GM19351 (cell line): ENCODE data around the gene ZDHHC11B.
"Not testable (repeated sequence)": the region's sequence is repeated elsewhere in the genome, so short reads cannot be mapped to it uniquely, and the experiment has no call there.

Source experiments
- ATAC-seq: cut with Tn5 transposase; IDR thresholded peaks from one replicate; pipeline ENCODE4 v1.9.1; 2021; ENCODE audit warnings: mild to moderate bottlenecking, moderate library complexity; ENCODE audit not compliant: unreplicated experiment

ZDHHC11B gene

DNA sequence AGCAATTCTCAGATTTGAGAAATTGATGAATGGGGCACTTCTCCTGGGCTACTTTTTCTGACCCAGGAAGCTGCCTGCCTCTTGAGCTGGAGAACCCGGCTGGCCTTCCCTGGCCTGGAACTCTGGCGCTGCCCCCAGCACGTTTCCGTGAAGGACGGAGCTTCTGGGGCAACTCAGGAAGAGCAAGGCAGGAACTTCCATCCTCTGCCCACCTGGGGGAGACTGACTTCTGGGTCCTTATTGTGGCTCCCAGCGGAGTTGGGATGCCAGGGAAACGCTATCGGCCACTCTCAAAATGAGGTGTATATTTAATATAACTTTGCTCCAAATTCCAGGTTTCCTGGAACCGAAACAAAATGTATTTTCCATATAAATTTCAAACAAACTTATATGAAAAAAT lies 57.4 kb downstream of the ZDHHC11B start:
- not testable (repeated sequence) for ATAC-seq

DNA sequence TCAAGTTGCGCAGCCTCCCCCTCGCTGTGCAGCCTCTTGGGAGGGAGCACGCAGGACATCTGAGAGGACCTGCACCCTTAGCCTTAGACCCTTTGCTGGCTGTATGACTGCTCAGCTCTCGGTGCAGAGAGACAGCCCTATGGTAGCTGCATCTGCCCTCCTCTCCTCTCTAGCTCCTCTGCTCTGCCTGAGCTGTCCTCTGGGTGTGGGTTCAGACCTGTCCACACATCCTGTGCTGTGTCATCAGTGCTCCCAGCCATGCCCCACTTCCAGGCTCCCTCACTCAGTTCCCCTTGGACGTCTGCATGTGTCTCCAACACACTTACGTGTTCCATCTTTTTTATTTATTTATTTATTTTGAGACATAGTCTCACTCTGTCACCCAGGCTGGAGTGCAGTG lies 60.7 kb downstream of the ZDHHC11B start:
- not testable (repeated sequence) for ATAC-seq

DNA sequence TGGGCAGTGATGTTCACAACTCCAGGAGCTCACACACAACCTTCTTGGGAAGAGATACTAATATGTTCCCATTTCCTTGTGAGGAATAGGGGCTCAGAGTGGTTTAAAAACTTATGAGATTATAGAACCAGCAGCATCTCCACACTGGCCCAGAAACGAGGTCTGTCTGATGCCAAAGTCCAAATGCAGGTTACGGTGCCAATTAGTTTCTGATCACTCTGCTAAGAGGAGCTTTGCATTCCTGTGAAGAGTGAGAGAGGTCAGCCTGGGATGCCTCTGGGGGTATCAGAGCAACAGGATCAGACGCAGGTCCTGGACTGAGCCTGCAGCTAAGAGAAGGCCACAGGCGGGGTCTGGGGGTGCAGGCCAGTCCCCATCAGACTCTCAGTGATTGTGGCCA lies 61.2 kb downstream of the ZDHHC11B start:
- ATAC-seq, result not testable (repeated sequence)

DNA sequence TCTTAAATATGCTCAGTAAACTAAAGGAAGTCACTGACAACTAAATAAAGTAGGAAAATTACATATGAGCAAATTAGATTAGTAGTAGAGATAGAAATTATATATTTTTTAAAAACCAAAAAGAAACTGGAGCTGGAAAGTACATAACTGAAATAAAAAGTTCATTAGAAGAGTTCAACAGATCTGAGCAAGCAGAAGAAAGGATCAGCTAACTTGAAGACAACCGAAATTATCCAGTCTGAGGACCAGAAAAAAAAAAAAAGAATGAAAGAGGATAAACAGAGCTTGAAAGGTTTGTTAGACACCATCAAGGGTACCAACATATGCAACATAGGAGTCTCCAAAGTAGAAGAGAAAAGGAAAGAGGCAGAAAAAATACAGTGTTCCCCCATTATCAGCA lies 65.2 kb downstream of the ZDHHC11B start:
- not testable (repeated sequence) for ATAC-seq

DNA sequence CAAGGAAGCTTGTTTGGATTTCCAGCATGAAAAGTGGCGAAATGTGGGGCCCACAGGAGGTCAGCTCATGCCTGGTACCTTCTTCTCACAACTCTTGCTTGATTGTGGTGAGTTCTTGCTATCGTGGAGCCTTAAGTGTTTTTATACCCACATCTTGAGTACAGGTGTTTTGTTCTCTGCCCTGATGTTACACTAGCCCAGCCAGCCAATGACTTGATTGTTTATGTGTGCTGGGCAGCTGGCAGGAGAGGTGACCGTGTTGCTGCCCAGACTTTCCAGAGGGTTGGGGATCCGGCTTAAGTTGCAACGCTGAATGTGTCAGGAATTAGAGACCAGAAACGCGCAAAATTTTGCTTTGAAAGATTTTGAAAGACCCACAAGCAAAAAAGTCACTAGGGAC lies 67.4 kb downstream of the ZDHHC11B start:
- no peak for ATAC-seq

DNA sequence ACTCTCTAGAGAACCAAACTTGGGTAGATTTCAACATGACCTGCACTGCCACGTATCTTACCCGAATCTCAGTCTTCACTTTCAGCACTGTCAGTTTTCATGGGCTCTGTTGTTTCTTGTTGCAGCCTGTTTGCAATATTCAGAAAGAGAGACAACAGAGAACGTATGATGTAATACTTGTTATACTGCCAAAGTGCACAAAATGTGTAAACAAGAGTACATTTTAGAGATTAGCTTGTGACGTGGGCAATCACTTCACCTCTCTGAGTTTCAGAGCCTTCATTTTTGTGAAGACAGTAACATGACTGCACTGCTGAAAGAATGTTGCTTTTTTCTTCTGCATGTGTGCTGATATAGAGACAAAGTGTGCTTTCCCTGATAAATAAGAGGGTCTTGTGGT lies 67.8 kb downstream of the ZDHHC11B start:
- ATAC-seq, result not testable (repeated sequence)

DNA sequence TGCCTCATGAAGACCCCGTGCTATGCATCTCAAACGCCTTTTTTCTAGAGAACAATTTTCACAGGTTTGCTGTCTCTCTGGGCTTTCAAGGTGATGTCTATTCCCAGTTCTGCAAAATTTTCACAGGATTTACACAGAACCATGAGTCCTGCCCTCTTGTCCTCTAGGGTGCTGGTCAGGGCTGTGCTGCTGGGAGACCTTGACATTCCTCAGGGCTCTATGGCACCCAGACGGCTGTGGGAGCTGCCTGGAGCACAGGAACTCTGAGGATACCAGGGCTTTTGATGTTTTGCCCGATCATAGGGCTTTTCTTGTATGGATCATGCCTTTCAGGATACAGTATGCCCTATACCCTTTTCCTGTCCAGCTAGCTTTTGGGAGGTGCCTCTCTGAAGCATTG lies 68.9 kb downstream of the ZDHHC11B start:
- ATAC-seq, result not testable (repeated sequence)

DNA sequence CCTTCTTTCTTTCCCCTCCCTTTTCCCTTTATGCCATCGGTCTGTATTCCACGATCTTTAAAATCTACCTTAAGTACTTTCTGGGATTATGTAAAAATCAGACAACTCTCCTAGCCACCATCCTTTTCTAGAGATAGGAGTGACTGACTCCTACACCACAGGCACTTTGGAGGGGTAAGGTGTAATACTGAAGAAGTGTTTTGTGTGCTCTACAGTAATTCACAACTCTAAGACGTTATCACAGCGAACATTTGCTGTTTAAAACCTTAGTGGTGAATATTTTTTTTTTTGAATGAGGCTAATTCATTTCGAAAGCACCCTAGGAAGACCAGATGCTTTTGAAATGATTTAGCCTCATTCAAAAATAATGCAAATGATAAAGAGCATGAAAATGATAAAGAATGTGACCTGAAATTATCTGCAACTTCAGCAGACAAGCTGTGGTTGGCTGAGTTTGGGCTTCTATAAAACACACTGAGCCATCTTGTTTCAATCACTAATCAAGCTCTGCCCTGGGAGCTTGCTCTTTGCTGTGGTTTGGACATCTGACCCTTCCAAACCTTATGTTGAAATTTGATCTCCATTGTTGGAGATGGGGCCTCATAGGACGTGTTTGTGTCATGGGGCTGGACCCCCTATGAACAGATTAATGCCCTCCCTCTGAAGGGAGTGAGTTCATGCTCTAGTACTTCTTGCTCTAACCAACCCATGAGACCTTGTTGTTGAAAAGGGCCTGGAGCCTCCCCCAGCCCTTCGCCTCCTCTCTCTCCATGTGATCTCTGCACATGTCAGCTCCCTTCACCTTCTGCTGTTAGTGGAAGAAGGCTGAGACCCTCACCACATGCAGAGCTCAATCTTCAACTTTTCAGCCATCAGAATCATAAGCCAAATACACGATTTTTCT lies 70.1 kb downstream of the ZDHHC11B start:
- ATAC-seq, result not testable (repeated sequence)

DNA sequence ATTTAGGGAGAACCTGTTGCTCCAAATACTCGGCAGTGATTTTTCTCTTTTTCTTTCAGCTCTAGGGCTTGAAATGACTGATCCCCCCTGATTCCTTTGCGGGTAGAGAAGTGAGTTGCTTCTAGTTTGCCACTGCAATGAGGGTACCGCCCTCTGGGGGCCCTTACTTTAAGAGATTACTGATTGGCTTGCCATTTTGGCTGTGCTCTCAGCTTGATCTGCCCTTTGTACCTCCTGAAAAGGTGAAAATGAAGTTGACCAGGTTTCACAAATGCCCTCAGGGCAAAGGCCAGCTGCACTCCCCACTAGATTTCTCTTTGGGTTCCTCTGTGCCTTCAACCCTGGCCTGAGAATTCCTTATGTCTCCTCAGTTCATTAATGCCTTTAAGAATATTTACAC lies 70.8 kb downstream of the ZDHHC11B start:
- not testable (repeated sequence) for ATAC-seq

DNA sequence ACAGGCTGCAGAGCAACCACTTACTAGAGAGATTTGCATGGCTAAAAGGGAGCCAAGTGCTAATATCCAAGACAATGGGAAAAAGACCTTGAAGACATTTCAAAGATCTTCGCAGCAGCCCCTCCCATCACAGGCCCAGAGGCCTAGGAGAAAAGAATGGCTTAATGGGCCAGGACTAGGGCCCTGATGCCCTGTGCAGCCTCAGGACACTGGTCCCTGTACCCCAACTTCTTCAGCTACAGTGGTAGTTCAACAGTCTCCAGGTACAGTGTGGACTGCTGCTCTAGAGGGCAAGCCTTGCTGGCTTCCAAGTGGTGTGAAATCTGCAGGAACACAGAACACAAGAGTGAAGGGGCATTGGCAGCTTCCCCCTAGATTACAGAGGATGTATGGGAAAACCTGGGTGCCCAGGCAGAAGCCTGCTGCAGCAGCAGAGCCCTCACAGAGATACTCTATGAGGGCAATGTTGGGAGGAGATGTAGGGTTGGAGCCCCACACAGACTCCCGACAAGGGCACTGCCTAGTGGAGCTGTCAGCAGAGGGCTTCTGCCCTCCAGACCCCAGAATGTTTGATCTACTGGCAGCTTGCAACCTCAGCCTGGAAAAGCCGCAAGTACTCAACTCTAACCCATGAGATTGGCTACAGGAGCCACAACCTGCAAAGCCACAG lies 75.5 kb downstream of the ZDHHC11B start:
- ATAC-seq, result not testable (repeated sequence)

DNA sequence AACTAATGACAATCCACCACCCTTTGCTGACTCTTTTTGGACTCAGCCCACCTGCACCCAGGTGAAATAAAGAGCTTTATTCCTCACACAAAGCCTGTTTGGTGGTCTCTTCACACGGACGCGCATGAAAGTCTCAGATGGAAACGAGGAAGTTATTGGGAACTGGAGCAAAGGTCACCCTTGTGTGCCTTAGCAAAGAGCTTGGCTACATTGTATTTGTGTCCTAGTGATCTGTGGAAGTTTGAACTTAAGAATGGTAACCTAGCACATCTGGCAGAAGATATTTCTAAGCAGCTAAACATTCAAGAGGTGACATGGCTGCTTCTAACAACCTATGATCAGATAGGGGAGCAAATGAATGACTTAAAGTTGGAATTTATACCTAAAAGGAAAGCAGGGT lies 76.2 kb downstream of the ZDHHC11B start:
- not testable (repeated sequence) for ATAC-seq

DNA sequence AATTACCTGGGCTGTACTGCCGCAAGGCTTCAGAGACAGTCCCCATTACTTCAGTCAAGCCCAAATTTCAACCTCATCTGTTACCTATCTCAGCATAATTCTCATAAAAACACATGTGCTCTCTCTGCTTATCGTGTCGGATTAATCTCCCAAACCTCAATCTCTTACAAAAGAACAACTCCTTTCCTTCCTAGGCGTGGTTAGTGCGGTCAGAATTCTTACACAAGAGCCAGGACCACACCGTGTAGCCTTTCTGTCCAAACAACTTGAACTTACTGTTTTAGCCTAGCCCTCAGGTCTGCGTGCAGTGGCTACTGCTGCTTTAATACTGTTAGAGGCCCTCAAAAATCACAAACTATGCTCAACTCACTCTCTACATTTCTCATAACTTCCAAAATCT lies 78.4 kb downstream of the ZDHHC11B start:
- not testable (repeated sequence) for ATAC-seq

DNA sequence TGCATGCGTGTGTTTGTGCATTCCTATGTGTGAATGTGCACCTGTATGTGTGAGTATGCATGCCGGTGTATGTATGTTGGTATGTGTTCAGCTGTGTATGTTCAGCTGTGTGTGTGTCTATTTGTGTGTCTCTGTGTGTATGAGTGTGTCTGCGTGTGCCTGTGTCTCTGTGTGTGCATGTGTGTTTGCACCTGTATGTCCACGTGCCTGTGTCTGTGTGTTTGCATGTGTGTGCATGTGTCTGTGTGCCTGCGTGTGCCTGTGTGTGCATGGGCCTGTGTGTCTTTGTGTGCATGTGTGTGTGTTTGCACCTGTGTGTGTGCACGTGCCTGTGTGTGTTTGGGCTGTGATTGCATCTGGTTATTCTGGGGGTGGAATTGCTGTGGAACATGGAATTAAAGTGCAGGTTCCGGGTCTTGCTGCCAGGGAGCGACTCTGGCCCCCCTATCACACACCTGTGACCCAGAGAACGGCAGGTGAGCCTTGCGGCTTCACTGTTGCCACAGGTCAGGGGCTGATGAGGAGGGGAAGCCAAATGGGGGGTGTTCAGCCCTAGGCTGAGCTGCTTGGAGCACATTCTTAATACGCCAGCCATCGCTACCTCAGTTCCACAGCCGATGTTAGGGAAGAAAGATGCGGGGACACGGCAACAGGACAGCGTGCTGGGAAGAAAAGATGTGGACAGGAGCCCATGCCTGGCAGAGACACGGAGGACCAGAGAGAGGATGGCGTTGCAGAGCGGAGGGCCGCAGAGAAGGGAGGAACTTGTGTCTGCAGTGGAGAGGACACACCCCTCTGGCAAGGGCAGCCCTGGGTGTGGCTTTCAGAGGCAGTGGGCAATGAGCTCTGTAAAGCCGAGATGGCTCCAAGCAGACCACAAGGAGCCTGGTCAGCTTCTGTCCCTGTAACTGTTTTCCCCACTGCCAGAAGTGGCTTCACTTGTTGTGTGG lies 87.5 kb downstream of the ZDHHC11B start:
- ATAC-seq, result not testable (repeated sequence)

DNA sequence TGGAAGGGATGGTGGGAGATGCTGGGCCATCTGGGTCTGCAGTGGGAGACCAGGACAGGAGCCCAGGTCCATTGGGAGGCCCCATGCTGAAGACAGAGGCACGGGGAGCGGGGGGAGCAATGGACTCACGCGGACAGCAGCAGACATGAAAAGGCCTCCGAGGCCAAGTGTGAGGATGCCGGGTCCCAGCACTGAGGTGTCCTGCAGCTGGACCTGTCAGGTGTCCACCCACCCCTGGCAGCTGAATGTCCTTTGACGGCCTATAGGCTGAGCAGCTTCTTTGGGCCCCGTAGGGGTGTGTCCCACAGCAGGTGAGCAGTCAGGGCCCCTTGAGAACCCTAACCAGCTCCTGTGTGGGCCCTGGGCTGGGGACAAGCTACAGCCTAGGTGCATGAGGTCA lies 88.3 kb downstream of the ZDHHC11B start:
- ATAC-seq, result not testable (repeated sequence)

DNA sequence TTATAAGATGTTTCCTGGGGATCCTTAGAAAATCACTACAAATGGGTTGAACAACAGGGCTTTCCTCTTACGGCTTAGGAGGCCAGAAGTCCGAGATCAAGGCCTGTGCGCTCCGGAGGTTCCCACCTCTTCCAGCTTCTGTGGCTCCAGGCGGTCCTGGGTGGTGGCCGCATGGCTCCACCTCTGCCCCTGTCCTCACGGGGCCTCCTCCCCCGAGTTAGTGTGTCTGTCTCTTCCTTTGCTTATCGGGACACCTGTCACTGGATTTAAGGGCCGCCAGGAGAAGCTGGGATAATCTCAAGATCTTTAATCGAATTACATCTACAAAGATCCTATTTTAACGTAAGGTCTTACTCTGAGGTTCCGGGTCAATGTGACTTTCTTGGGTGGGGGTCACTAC lies 89.1 kb downstream of the ZDHHC11B start:
- not testable (repeated sequence) for ATAC-seq

DNA sequence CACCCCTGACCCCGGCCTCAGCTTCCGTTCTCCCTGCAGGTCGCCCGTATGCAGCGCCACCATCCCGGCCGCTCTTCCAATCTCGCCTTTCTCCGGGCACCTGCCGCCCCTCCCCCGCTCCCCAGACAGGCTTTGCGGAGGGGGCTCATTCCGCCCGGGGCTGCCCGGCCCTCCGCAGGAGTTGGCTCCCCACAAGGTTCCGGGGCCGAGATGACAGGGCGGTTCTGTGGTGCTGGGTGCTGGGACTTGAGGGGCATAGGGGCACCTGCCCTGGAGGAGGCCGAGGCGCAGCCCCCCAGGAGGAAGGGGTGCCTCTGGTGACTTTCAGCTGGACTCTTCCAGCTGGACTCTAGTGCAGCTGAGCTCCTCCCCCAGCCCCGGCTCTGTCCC lies 90.5 kb downstream of the ZDHHC11B start:
- not testable (repeated sequence) for ATAC-seq

DNA sequence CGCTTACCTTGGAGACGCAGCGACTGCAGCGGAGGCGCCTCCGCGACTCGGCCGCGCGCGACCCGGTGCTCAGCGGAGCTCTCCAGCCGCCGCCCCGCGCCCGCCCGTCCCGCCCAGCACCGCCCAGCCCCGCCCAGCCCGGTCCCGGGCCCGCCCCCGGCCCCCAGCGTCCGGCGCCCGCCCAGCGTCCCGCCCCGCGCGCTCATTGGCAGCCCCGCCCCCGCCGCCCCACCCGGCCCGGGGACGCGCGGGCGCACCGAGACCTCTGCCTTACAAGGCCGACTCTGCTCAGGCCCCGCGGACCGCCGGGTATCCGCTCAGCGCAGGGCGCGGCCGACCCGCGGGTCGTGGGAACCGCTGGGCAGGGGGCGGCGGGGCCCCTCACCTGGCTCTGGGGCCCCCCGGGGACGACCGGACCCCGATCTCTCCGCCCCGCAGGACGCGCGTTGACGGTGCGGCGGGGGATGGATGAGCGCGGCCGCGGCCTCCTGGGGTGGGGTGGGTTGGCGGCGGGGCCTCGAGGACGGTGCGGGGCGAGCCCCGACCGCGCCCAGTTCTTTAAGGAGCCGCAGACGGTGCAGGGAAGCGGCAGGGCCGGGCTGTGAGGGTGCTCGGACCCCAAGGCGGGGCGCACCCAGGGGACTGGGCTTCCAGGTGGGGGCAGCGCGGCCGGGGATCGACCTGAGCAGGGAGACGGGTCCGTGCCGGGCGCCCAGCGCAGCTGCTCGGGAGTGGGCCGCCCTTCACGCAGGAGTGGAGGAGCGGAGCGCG lies 91.1 kb downstream of the ZDHHC11B start, which contains the start of gene TPPP:
TPPP (minus strand) TSS at position 82 of the 771 bp plus-strand sequence. CDS start 15,292 bp downstream, outside the sequence.
- ATAC-seq, result peak; percentile 83

DNA sequence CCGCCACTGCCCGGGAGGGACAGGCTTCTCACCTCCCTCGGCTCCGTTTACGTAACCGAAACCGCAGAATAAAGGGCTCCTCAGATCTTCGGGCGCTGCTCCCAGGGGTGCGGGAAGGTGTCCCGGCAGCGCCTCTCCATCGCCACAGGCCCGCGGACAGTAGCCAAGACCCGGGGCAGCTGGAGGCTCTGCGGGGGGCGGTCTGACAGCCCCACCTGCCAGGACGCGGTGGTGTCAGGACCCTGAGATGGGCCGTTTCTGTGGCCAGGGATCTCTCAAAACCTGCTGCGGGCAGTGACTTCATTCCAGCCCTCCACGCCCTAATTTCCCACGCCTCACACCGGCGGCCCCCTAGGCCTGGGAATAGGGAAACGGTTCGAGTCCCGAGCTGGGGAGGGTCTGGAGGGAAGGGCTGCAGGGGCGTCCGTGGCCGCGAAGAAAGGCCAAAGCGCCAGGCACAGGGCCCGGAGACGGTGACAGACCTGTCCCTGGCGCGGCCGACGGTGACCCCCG lies 91.9 kb downstream of the ZDHHC11B start:
- ATAC-seq, result peak; percentile 18

DNA sequence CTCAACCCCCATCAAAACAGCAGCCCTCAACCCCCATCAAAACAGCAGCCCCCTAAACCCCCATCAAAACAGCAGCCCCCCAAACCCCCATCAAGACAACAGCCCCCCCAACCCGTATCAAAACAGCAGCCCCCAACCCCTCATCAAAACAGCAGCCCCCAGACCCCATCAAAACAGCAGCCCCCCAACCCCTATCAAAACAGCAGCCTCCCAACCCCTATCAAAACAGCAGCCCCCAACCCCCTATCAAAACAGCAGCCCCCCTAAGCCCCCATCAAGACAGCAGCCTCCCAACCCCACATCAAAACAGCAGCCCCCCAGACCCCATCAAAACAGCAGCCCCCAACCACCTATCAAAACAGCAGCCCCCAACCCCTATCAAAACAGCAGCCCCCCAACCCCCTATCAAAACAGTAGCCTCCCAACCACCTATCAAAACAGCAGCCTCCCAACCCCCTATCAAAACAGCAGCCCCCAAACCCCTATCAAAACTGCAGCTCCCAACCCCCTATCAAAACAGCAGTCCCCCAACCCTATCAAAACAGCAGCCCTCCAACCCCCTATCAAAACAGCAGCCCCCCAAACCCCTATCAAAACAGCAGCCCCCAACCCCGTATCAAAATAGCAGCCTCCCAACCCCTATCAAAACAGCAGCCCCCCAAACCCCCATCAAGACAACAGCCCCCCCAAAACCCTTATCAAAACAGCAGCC lies 92.6 kb downstream of the ZDHHC11B start:
- ATAC-seq, result no peak
